ENCODE results near the gene SLC25A6. TPM values are rescaled to one million over a fixed set of nuclear protein-coding genes. Genes with fewer than 3 reads are reported as not detected.

SLC25A6 gene
- total RNA-seq, 1 experiment from 2014 or later: 178 TPM

DNA sequence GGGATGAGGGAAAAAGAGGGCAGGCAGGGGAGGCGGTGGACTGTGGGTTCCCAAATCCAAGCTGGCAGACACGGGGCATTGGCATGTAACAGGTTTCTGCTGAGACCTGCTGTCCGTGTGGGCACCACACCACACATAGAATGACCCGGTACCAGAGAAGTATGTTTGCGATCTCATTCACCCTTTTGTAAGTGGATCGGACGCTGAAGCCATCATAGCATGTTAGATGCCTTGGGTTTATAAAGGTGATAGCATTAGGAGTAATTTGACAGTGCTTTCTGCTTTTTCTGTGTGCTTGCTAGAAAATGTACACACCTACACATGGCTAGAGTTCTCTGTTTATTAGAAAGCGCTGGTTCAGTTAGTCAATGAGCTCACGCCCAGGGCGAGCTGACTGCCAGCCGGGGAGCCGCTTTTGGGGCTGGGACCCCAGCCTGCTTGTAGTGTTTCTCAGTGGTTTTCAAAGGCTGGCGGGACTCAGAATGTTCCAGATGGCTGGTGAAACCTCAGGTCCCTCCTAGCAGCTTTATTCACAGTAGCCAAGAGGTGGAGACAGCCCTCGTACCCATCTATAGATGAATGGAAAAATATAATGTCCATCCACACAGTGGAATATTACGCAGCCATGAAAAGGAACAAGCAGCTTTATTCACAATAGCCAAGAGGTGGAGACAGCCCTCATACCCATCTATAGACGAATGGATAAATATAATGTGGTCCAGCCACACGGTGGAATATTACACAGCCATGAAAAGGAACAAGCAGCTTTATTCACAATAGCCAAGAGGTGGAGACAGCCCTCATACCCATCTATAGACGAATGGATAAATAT, 54.7 kb downstream of the SLC25A6 start:
- peaks cover 18% of the 10 kb centered on the region for H3F3A ChIP-seq (ENCODE audit: insufficient read depth, low read depth)
- no peak for DNase-seq
- H3K4me2 ChIP-seq: peak overlapping the region; percentile 69
- H3K36me3 ChIP-seq (ENCODE audit: low read depth): no peaks in the 10 kb centered on the region
- H2AFZ ChIP-seq: no peak overlapping the region; the same call in 1 of the 2 replicates
- peak overlapping the region; percentile 47; the same call in 1 of the 2 replicates for H3K4me3 ChIP-seq
- intact Hi-C loops (cut with micrococcal nuclease; ENCODE audit: unreplicated experiment): no loop called here
- no TSS peak for BruUV-seq (replicated peaks)
- no peaks in the 10 kb centered on the region for H3K79me2 ChIP-seq (ENCODE audit: low read depth)
- H3K4me1 ChIP-seq (replicated peaks; ENCODE audit: insufficient read depth): peaks cover 13% of the 10 kb centered on the region; the same call in 1 of the 2 replicates
- H3K27me3 ChIP-seq (ENCODE audit: insufficient read depth, low read depth): no peaks in the 10 kb centered on the region
- ChIA-PET CTCF (no interaction called here), POLR2A (ENCODE audit: unreplicated experiment) (no interaction called here)
- H3K9me3 ChIP-seq (ENCODE audit: insufficient read depth, low read depth): no peaks in the 10 kb centered on the region
- TF ChIP-seq EZH2 (IDR thresholded peaks at IDR 0.05; ENCODE audit: low read depth): no peak
- H3K27ac ChIP-seq: no peak overlapping the region
- no peaks in the 10 kb centered on the region for H3K9me2 ChIP-seq (ENCODE audit: insufficient read depth)
- no peaks in the 10 kb centered on the region for H4K20me1 ChIP-seq (ENCODE audit: insufficient read depth)

DNA sequence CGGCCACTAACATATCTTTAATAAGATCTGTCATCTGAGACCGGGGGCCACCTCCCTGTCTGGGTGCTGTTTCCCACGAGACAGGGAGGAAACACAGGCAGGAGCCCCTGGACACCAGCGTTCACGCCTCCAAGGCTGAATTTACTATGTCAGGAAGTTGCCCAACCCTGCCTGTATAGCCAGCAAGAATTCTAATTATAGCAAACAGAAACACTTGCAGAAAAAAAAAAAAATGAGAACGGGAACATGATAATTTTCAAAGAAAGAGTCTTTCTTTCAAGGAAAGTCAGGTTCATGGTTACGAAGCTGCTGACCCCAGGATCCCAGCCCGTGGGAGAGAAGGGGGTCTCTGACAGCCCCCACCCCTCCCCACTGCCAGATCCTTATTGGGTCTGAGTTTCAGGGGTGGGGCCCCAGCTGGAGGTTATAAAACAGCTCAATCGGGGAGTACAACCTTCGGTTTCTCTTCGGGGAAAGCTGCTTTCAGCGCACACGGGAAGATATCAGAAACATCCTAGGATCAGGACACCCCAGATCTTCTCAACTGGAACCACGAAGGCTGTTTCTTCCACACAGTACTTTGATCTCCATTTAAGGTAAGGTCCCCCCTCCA, 55.5 kb downstream of the SLC25A6 start, which contains the start of gene IL3RA:
IL3RA (plus strand) TSS at position 455 of the 613 bp plus-strand sequence. CDS start 4,981 bp downstream, outside the sequence.
- Histone ChIP-seq H3K4me1 (replicated peaks; ENCODE audit: insufficient read depth) (peaks cover 13% of the 10 kb centered on the region; the same call in 1 of the 2 replicates), H3K9me2 (ENCODE audit: insufficient read depth) (no peaks in the 10 kb centered on the region), H3K4me3 (peak within 1 kb of the TSS; percentile 47; the same call in 1 of the 2 replicates), H3K4me2 (peak within 1 kb of the TSS; percentile 69), H3F3A (ENCODE audit: insufficient read depth, low read depth) (peaks cover 18% of the 10 kb centered on the region), H3K79me2 (ENCODE audit: low read depth) (no peaks in the 10 kb centered on the region), H4K20me1 (ENCODE audit: insufficient read depth) (no peaks in the 10 kb centered on the region), H3K27me3 (ENCODE audit: insufficient read depth, low read depth) (no peaks in the 10 kb centered on the region), H2AFZ (no peak within 1 kb of the TSS; the same call in 1 of the 2 replicates), H3K9me3 (ENCODE audit: insufficient read depth, low read depth) (no peaks in the 10 kb centered on the region), H3K27ac (no peak within 1 kb of the TSS), H3K36me3 (ENCODE audit: low read depth) (no peaks in the 10 kb centered on the region)
- peak; percentile 38 to 74 for DNase-seq
- TF ChIP-seq EZH2 (IDR thresholded peaks at IDR 0.05; ENCODE audit: low read depth): no peak
- TF ChIP-seq, protein P1, sequence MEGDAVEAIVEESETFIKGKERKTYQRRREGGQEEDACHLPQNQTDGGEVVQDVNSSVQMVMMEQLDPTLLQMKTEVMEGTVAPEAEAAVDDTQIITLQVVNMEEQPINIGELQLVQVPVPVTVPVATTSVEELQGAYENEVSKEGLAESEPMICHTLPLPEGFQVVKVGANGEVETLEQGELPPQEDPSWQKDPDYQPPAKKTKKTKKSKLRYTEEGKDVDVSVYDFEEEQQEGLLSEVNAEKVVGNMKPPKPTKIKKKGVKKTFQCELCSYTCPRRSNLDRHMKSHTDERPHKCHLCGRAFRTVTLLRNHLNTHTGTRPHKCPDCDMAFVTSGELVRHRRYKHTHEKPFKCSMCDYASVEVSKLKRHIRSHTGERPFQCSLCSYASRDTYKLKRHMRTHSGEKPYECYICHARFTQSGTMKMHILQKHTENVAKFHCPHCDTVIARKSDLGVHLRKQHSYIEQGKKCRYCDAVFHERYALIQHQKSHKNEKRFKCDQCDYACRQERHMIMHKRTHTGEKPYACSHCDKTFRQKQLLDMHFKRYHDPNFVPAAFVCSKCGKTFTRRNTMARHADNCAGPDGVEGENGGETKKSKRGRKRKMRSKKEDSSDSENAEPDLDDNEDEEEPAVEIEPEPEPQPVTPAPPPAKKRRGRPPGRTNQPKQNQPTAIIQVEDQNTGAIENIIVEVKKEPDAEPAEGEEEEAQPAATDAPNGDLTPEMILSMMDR (conservative IDR thresholded peaks at IDR 0.05): no peak
- no TSS peak for BruUV-seq (replicated peaks)
- POLR2A ChIA-PET (ENCODE audit: unreplicated experiment): no interaction called here
- intact Hi-C loops (cut with micrococcal nuclease; ENCODE audit: unreplicated experiment): no loop called here
- CTCF ChIA-PET: no interaction called here

Other genes starting within 250 kb of the SLC25A6 start
- gene CRLF2, start 179.5 kb downstream of the SLC25A6 start, total RNA-seq (2021): 0.76 and 0.78 TPM in 2 replicates
- 22.4 TPM in 2 replicates for gene CSF2RA, start 123.3 kb downstream of the SLC25A6 start, total RNA-seq (2021)
- not detected in 2 replicates for gene IL3RA, start 55.3 kb downstream of the SLC25A6 start, total RNA-seq (2021)
- 42.7 and 55.4 TPM in 2 replicates for gene ASMTL, start 60.8 kb upstream of the SLC25A6 start, total RNA-seq (2021)
- not detected in 2 replicates for gene P2RY8, start 145.1 kb upstream of the SLC25A6 start, total RNA-seq (2021)
- gene AKAP17A, start 199.5 kb upstream of the SLC25A6 start, total RNA-seq (2021): 28.3 and 29.2 TPM in 2 replicates
- not detected in 2 replicates for gene ASMT, start 222.9 kb upstream of the SLC25A6 start, total RNA-seq (2021)